Measurements from ENCODE around the gene MIS18A.
"Not testable (repeated sequence)": the region's sequence is repeated elsewhere in the genome, so short reads cannot be mapped to it uniquely, and the experiment has no call there.

MIS18A gene

GRCh38 chr21:32303385-32303784 is 24.5 kb upstream of the MIS18A start:
- DNase-seq: no peak

- DNase-seq: no peak
These were observed 23.7 kb upstream of the MIS18A start for GRCh38 chr21:32302560-32302959.

DNA sequence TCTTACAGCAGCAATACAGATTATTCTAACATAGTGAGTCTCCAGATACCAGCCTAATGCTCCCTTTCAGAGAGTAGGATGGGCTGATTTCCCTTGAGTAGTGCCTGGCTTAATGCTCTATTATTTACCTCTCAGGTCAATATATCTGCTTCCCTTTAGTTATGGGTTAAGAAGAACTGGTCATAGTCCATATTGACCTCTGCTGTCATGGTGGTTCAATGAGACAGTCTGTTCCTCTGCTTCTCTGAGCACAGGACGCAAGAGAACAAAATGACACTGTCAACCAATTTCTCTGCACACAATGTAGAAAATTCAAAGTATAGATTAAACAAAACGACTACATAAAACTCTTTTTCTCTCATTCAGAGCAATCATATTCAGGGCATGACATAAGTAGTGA is 22.7 kb upstream of the MIS18A start:
- no peak for DNase-seq

DNA sequence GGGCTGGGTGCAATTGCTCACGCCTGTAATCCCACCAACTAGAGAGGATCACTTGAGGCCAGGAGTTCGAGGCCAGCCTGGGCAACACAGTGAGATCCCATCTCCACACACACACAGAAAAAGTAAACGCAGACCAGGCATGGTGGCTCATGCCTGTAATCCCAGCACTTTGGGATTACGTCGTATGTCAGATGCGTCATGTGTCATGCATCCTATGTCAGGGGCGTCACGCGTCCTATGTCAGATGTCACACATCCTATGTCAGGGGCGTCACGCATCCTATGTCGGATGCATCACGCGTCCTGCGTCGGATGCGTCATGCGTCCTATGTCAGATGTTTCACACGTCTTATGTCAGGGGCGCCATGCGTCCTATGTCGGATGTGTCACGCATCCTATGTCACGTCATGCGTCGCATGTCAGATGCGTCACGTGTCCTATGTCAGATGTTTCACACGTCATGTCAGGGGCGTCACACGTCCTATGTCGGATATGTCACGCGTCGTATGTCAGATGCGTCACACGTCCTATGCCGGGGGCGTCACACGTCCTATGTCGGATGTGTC is 21.4 kb upstream of the MIS18A start:
- DNase-seq: no peak

GRCh38 chr21:32299695-32300094 is 20.8 kb upstream of the MIS18A start:
- DNase-seq: no peak

- peak in 1 of 2 experiments; percentile 61 for DNase-seq
These were observed 19.8 kb upstream of the MIS18A start, which contains the start of gene MRAP for GRCh38 chr21:32298658-32299081. Gene MRAP (plus strand): TSS chr21:32298855. CDS start chr21:32298972, 117 bp downstream.

GRCh38 chr21:32298148-32298559 is 19.3 kb upstream of the MIS18A start:
- DNase-seq: peak in 1 of 2 experiments; percentile 61

DNA sequence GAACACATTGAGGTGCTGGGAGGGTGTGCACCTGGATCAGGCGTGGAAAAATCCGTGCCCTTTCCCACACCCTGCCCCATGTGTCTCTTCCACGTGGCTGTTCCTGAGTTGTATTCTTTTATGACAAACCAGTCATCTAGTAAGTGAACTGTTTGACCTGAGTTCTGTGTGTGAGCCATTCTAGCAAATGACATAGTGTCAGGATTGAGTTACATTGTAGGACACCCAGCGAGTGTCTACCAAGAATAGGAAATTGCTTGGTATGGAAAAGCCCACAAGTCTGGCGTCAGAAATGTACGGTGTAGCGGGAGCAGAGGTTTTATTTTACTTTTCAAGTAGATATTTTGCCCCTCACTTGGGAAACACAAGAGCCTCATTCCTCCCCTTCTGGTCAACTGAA is 18.6 kb upstream of the MIS18A start:
- DNase-seq: no peak

- DNase-seq: no peak
These were observed 6.6 kb upstream of the MIS18A start for GRCh38 chr21:32285476-32285875.

- DNase-seq: no peak
These were observed 4.1 kb upstream of the MIS18A start for GRCh38 chr21:32282992-32283391.

- no peak for DNase-seq
These were observed 2.7 kb upstream of the MIS18A start for GRCh38 chr21:32281531-32281930.

DNA sequence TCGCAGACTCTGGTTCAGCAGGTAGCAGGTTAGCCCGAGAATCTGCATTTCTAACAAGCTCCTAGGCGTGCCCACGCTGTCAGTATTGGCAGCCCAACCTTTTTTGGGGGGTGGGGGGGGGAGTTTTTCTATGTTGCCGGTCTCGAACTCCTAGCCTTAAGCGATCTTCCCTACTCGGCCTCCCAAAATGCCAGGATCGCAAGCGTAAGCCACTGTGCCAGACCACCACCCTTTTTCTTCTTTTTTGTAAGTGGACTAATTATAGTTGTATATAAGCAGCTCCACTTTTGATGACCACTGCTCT is 480 bp upstream of the MIS18A start:
- no peak for DNase-seq

GRCh38 chr21:32278103-32278502 is 746 bp downstream of the MIS18A start:
- DNase-seq: no peak

- DNase-seq: no peak
These were observed 2.2 kb downstream of the MIS18A start for GRCh38 chr21:32276671-32277070.

- DNase-seq: no peak
These were observed 8.1 kb downstream of the MIS18A start for GRCh38 chr21:32270748-32271147.

DNA sequence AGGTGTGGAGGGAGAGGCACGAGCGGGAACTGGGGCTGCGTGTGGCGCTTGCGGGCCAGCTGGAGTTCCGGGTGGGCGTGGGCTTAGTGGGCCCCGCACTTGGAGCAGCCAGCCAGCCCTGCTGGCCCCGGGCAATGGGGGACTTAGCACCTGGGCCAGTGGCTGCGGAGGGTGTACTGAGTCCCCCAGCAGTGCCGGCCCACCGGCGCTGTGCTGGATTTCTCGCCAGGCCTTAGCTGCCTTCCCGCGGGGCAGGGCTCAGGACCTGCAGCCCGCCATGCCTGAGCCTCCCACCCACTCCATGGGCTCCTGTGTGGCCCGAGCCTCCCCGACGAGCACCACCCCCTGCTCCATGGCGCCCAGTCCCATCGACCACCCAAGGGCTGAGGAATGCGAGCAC is 13.5 kb downstream of the MIS18A start:
- not testable (repeated sequence) for DNase-seq

- no peak for DNase-seq
These were observed 16.9 kb downstream of the MIS18A start for GRCh38 chr21:32261929-32262328.

DNA sequence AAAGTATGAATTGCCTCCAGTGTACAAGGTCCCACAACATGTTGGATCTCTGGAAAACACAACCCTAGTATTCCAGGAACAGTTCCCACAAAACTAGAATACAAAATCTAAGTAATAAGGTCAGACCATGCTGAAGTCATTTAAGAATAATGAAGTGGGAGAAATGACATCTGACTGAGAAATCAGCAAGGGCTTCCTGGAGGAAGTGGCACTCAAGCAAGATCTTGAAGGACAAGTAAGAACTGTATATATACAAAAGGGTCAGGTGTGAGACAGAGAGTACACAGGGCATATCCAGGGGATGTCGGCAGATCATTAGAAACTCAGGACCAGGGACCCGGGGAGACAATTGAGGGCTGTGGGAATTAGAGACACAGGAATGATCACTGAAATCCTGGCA is 18.7 kb downstream of the MIS18A start:
- DNase-seq: no peak

DNA sequence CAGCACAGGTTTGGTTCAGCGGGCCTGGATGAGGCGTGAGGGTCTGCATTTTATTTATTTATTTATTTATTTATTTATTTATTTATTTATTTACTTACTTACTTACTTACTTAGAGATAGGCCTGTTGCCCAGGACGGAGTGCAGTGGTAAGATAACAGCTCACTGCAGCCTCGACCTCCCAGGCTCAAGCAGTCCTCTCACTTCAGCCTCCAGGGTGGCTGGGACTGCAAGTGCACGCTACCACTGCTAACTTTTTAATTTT is 20.1 kb downstream of the MIS18A start:
- DNase-seq: not testable (repeated sequence)

DNA sequence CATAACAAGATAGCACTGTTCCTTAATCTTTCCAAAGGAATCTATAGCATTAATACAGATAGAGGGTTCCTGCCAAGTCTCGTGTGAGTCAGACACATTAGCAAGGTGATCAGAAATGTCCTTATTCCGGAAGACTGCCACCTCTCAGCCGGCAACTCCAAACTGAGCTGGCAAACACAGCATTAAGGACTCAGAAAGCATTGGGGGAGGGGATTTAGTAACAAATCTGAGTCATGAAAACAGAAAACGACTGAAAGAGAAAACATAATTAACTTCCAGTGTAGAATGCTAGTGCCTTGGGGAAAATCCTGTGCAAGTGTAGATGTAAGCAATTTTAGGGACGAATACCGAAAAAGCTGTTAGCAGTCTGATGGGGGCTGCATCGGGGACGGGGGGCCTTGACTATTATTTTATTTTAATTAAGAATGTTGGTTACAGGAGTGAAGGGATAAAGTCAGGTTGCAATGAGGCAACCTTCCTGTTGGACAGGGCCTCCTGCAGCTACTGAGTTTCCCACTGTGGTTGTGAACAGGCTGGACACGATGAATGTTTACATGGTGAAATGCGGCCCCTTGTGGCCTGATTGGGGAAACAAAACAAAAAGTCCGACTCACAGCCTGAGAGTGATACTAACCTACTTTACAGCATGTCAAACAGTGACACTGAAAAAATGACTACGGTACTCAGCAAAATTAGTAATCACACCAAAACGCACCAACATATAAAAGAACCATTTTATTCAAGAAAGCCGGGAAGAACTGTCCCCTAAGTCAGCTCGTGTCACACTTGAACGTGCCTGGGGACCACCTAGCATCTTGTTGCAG is 20.7 kb downstream of the MIS18A start:
- peak; percentile 82 to 87 for DNase-seq

DNA sequence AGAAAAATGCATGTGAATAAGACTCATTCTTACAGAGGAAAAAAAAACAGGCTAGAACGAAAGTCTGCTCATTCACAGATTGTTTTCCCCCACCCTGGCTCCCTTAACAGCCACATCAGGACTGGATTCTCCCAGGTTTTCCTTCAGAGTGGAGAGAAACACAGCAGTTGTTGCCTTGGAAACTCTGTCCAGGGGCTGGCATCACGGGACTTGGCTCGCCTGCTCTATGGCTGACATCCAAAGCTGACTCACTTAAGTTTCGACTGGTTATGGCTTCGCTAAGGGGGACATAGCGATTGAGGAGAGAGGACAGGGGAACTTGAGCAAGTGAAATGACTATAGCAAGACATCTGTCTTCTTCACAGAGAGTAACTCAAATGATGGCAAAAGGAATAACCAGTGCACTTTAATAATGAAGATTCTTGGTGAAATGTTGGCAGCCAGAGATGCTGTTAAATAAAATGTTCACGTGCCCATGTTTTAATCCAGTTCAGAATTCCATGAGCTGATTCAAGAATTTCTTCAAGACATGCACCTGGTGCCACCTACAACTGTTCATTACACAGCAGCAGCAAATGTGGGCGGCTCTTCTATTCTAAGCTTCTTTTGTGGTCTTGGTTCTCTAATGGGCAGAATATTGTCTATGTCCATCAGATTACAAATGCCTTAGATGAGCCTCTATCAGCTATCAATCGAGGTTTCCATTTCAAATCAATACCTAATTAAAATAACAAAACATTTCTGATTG is 21.8 kb downstream of the MIS18A start:
- DNase-seq: peak; percentile 92 to 94

DNA sequence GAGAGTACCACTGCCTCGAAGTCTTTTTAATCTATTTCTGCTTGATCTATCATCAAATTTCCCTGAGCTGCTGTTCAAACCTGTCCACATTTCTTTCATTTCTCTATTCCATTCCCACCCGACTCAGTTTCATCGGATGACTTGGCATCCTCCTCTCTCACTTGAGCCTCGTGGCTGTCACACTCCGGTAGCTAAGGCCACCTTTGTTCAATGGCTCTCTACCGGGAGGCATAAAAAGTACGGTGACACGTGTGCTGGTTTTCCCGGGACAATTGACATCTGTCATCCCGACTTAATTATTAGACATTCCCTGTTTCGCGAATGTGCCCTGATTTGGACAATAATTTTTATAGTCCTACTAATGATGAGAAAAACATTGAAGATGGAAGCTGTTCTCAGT is 22.6 kb downstream of the MIS18A start:
- DNase-seq: no peak

GRCh38 chr21:32253215-32253641 is 25.6 kb downstream of the MIS18A start:
- DNase-seq: no peak

- DNase-seq: no peak
These were observed 26.7 kb downstream of the MIS18A start for GRCh38 chr21:32252136-32252535.
